Endodermal cell (in vitro differentiated cells): ENCODE measurements around the gene LRRC45. TPM values are rescaled to one million over a fixed set of nuclear protein-coding genes. Genes with fewer than 3 reads are reported as not detected.

ENCODE experiments used
- DNase-seq: peaks from one replicate; pipeline ENCODE4 v3.0.0-alpha.2; 2017
- H3K27ac ChIP-seq: 2 replicates; pipeline ENCODE4 v1.5.1; 2013; ENCODE audit warnings: mild to moderate bottlenecking, low read depth, low read length, moderate library complexity
- H3K27me3 ChIP-seq: 2 replicates; pipeline ENCODE4 v1.6.1; 2013; ENCODE audit warnings: mild to moderate bottlenecking, low read length, moderate library complexity; ENCODE audit not compliant: insufficient read depth, control insufficient read depth, poor library complexity, severe bottlenecking
- H3K36me3 ChIP-seq: 2 replicates; pipeline ENCODE4 v1.7.0; 2013; ENCODE audit warnings: mild to moderate bottlenecking, low read length, moderate library complexity; ENCODE audit not compliant: control insufficient read depth, insufficient read depth
- H3K4me1 ChIP-seq: one replicate; pipeline ENCODE4 v1.7.0; 2013; ENCODE audit warnings: low read length; ENCODE audit not compliant: control insufficient read depth, insufficient read depth
- H3K4me3 ChIP-seq: 2 replicates; pipeline ENCODE4 v1.5.1; 2013; ENCODE audit warnings: mild to moderate bottlenecking, low read length, moderate library complexity
- H3K9ac ChIP-seq: 2 replicates; pipeline ENCODE4 v1.6.1; 2013; ENCODE audit warnings: mild to moderate bottlenecking, low read length, moderate library complexity; ENCODE audit not compliant: poor library complexity, severe bottlenecking; ENCODE audit errors: extremely low read depth
- H3K9me3 ChIP-seq: 2 replicates; pipeline ENCODE4 v1.6.1; 2013; ENCODE audit warnings: mild to moderate bottlenecking, low read length, moderate library complexity; ENCODE audit not compliant: control insufficient read depth
- H3K27ac Mint-ChIP-seq: 2 replicates; pipeline ENCODE4 v1.8.0; 2020; ENCODE audit warnings: mixed read lengths
- H3K27me3 Mint-ChIP-seq: 2 replicates; pipeline ENCODE4 v1.8.0; 2021; ENCODE audit warnings: mild to moderate bottlenecking, mixed read lengths; ENCODE audit not compliant: insufficient read depth
- H3K36me3 Mint-ChIP-seq: 2 replicates; pipeline ENCODE4 v1.8.0; 2020; ENCODE audit warnings: low read depth, mixed read lengths
- H3K4me1 Mint-ChIP-seq: 2 replicates; pipeline ENCODE4 v1.8.0; 2020; ENCODE audit warnings: mixed read lengths
- H3K4me3 Mint-ChIP-seq: 2 replicates; pipeline ENCODE4 v1.8.0; 2020; ENCODE audit warnings: mild to moderate bottlenecking, moderate library complexity, mixed read lengths
- H3K9me3 Mint-ChIP-seq: 2 replicates; pipeline ENCODE4 v1.8.0; 2020; ENCODE audit warnings: mild to moderate bottlenecking, mixed read lengths
- WGBS, 2 experiments: methylation state at CpG; one replicate each; pipeline versions ENCODE4 v1.1.5 to v1.1.7; 2013; ENCODE audit warnings: missing lambda C conversion rate in 2 of 2, mixed read lengths in 1 of 2; ENCODE audit not compliant: insufficient coverage in 1 of 2, insufficient read length in 1 of 2; 5-methylcytosine and 5-hydroxymethylcytosine counted together
- total RNA-seq, 2 donors: library from RNA; stranded (reverse); fragmentation: NEBNext Ultra II Directional in 1 of 2; extraction: Animal tissue kit (Norgen Biotek cat#: 25700) in 1 of 2; gene quantifications; 2 replicates in 1 of 2; 3 replicates in 1 of 2; pipeline ENCODE4 v1.2.1, GENCODE V29; 2021
- TF ChIP-seq, protein P1 (sequence below): fragments of 200-600 bp; sonication (generic); conservative IDR thresholded peaks from 2 replicates; pipeline ENCODE4 v1.5.0; 2021; ENCODE audit warnings: antibody characterized with exemption, mild to moderate bottlenecking

The LRRC45 gene
- total RNA-seq, 2 donors from 2014 or later: 35.1 to 38.9 TPM

DNA sequence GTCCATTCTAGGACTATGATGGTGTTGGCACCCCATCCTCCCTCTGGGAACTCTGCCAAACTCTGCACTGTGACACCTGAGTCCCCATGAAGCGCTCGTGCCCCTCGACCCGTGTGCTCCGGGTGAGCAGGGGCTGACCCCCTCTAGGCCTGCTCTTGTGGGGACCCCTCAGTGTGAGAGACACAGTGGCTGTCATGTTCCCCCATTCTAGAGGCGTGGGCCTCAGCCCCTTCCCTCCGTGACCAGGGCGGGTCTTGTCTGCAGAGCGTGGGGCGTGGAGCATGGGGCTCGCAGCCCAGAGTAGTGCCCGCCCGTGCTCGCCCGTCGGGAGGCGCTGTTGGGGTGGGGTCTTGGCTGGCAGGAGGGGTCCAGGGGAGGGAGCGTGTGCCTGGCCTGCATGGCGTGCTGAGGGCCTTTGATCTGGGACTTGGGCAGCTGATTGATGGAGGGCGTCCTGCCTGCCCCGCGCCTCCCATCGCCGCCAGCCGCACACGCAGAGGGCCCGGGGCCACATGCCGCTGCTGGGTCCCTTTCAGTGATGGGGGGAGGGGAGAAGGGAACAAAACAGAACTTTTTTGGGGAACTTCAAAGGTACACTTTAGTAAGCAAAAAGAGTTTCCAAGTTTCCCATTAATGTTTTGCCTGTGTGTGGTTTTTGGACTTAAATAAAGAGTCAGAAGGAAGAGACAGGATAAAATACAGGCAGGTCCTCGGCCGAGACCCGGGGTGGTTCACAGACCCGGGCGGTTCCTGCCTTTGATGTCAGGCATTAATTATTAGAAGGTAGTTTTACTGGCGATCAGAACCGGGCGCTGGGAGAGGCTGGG is 22.9 kb upstream of the LRRC45 start:
- no peaks in the 10 kb centered on the region for H3K27me3 ChIP-seq
- H3K9me3 Mint-ChIP-seq: no peaks in the 10 kb centered on the region
- no peaks in the 10 kb centered on the region for H3K36me3 ChIP-seq
- no peak overlapping the region for H3K4me3 Mint-ChIP-seq
- WGBS, 2 experiments: 90 to 93% methylated on average over 23 to 36 of the region's 36 CpGs
- no peak for DNase-seq
- H3K9me3 ChIP-seq: no peaks in the 10 kb centered on the region
- H3K4me1 ChIP-seq: no peaks in the 10 kb centered on the region
- H3K27me3 Mint-ChIP-seq: no peaks in the 10 kb centered on the region
- H3K27ac ChIP-seq: no peak overlapping the region
- peaks cover 12% of the 10 kb centered on the region for H3K36me3 Mint-ChIP-seq
- H3K4me3 ChIP-seq: no peak overlapping the region
- H3K27ac Mint-ChIP-seq: no peak overlapping the region
- TF ChIP-seq, protein P1, sequence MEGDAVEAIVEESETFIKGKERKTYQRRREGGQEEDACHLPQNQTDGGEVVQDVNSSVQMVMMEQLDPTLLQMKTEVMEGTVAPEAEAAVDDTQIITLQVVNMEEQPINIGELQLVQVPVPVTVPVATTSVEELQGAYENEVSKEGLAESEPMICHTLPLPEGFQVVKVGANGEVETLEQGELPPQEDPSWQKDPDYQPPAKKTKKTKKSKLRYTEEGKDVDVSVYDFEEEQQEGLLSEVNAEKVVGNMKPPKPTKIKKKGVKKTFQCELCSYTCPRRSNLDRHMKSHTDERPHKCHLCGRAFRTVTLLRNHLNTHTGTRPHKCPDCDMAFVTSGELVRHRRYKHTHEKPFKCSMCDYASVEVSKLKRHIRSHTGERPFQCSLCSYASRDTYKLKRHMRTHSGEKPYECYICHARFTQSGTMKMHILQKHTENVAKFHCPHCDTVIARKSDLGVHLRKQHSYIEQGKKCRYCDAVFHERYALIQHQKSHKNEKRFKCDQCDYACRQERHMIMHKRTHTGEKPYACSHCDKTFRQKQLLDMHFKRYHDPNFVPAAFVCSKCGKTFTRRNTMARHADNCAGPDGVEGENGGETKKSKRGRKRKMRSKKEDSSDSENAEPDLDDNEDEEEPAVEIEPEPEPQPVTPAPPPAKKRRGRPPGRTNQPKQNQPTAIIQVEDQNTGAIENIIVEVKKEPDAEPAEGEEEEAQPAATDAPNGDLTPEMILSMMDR: no peak
- H3K9ac ChIP-seq: no peak overlapping the region
- no peaks in the 10 kb centered on the region for H3K4me1 Mint-ChIP-seq

DNA sequence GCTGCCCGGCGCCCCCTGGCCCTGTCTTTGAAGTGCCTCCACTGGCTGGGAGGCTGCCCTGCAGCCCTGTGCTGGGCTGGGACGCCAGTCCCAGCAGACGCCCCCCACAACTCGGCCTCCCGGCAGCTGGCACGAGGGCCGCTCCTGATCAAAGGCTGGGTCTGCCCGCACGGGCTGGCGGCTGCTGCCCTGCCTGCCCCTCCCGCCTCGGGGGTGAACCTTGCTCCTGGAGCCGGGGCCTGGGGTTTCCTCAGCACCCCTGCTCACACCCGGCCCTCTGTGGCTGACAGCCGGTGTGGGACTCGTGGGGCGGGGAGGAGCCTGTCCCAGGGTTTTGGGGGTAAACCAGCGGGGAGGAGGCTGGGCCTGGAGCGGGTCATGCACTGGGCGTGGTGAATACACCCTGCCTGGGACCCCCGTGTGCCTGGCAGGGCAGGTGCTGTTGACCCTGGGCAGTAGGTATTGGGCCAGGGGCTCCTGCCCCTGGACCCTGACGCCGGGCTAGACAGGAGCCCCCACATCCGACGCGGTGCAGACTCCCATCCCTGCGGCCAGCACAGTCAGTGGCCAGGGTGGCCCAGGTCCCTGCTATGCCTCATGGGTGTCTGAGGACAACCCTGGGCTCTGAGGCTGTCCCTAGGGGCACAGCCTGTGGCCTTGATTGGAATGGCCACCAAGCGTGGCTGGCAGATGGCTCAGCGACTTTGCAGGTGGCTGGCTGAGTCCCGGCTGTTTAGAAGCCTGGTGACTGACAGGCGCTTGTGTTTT is 22.1 kb upstream of the LRRC45 start:
- H3K4me3 Mint-ChIP-seq: no peak overlapping the region
- H3K4me3 ChIP-seq: no peak overlapping the region
- DNase-seq: no peak
- H3K9me3 ChIP-seq: no peaks in the 10 kb centered on the region
- H3K36me3 ChIP-seq: no peaks in the 10 kb centered on the region
- H3K9ac ChIP-seq: no peak overlapping the region
- TF ChIP-seq, protein P1: no peak
- WGBS, 2 experiments: 94% methylated on average over 19 to 32 of the region's 32 CpGs
- H3K27me3 Mint-ChIP-seq: no peaks in the 10 kb centered on the region
- H3K27ac ChIP-seq: no peak overlapping the region
- no peak overlapping the region for H3K27ac Mint-ChIP-seq
- no peaks in the 10 kb centered on the region for H3K9me3 Mint-ChIP-seq
- no peaks in the 10 kb centered on the region for H3K27me3 ChIP-seq
- H3K36me3 Mint-ChIP-seq: peaks cover 12% of the 10 kb centered on the region
- no peaks in the 10 kb centered on the region for H3K4me1 ChIP-seq
- no peaks in the 10 kb centered on the region for H3K4me1 Mint-ChIP-seq

DNA sequence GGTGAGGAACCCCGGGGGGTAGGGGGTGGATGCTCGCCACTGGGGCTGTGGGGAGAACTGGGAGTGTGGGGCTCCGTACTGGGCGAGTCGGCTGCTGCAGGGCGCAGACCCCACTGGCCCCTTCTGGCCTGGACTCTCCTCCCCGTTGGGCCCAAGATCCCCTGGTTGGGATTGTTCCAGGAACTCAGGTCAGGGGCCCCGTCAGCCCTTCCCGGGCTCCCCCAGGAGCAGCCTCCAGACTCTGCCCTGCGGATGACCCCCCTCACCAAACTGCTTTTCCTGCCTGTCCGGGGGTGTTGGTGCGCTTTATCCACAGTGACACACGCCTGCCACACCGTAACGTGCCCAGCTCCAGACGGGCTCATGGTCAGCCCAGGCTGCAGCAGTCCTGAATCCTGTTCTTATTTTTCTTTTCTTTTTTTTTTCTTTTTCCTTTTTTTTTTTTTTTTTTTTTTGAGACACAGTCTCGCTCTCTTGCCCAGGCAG is 21.5 kb upstream of the LRRC45 start:
- Mint-ChIP-seq H3K27ac (no peak overlapping the region), H3K27me3 (no peaks in the 10 kb centered on the region), H3K4me1 (no peaks in the 10 kb centered on the region), H3K9me3 (no peaks in the 10 kb centered on the region), H3K4me3 (no peak overlapping the region), H3K36me3 (peaks cover 10% of the 10 kb centered on the region)
- DNase-seq: no peak
- H3K36me3 ChIP-seq: no peaks in the 10 kb centered on the region
- H3K4me1 ChIP-seq: no peaks in the 10 kb centered on the region
- 81 to 93% methylated on average over 7 to 17 of the region's 17 CpGs for WGBS, 2 experiments
- no peaks in the 10 kb centered on the region for H3K27me3 ChIP-seq
- H3K9ac ChIP-seq: no peak overlapping the region
- no peak overlapping the region for H3K4me3 ChIP-seq
- TF ChIP-seq, protein P1: no peak
- H3K9me3 ChIP-seq: no peaks in the 10 kb centered on the region
- no peak overlapping the region for H3K27ac ChIP-seq
